IPS-NIHi7 (cell line): ENCODE results near the gene CEACAM1.
"Not testable (repeated sequence)": the region's sequence is repeated elsewhere in the genome, so short reads cannot be mapped to it uniquely, and the experiment has no call there.

Experiments used
- DNase-seq: peaks from one replicate; pipeline ENCODE4 v3.0.0; 2012; ENCODE audit warnings: mixed read lengths; ENCODE audit errors: extremely low spot score

CEACAM1 gene

DNA sequence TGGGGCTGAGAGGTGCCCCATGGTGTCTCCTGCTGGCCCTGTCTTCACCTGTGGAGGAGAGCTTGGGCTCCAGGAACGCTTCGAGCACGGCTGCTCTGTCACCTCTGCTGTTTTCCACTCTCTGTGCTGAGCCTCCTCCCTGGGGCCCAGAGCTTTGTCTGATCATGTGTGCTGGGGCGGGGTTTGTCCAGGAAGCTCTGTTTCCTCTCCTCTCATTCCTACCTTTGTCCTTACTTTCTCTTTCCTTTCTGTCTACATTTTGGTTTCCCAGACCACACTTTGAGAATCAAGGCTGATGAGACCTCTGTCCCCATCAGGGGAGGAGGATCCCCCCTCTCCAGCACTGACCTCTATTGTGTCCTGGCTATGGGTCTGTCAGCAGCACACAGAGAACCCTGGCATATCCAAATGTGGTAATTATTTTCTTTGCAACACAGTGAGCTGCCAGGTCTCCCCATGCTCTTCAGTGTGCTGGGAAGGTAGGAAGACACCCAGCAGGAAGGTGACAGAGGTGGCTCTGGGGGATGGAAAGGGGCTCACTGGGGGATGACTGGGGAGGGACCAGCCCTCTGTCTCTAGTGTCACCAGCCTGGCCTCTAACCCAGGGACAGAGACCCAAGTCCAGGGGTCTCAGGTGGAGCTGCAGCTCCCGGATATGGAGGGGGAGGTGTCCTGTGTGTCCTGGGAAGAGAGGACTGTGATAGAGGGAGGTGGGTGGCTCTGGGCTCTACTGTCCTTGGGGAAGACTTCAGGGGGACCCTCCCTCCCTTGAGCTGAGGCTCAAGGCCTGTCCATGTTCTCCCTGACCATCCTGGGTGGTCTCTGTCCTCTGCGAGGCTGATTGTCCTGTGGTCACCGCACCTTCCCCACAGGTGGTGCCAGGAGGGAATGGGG lies at the start of gene CEACAM1:
TSS of gene CEACAM1 (minus strand) at position 128 of the 894 bp plus-strand sequence. CDS start at position 21, 107 bp downstream.
- DNase-seq = no peak

DNA sequence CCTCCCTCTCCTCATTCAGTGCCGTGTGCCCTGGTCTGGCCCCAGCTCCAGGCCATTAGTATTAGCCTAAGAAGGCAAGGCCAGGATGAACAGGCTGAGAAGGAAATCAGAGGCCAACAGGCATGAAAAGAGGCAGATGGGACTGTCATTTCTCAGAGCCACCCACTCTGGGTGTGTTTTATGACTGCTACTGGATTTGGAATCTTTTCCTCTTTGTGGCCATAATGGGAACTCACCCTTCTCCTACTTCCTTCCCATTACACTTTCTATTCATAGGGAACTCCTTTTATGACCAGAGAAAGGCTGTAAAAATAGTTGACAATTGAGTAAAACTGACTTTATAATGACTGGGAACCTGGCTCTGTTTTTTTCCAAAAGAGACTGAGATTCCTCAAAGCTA lies 48.7 kb upstream of the CEACAM1 start:
- DNase-seq = no peak

DNA sequence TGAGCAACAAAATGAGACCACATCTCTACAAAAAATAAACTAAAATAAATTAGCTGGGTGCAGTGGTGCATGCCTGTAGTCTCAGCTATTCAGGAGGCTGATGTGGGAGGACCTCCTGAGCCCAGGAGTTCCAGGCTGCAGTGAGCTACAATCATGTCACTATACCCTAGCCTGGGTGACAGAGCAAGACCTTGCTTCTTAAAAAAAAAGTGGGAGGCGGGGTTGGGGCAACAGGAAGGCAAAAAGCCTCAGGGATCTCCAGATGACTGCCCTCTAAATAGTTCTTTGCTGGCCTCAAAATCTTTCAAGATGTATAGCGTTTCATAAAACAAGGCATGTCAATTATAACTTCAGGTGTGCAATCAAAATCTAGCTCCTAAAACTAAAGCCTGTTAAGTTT lies 48.0 kb upstream of the CEACAM1 start:
- DNase-seq = no peak

DNA sequence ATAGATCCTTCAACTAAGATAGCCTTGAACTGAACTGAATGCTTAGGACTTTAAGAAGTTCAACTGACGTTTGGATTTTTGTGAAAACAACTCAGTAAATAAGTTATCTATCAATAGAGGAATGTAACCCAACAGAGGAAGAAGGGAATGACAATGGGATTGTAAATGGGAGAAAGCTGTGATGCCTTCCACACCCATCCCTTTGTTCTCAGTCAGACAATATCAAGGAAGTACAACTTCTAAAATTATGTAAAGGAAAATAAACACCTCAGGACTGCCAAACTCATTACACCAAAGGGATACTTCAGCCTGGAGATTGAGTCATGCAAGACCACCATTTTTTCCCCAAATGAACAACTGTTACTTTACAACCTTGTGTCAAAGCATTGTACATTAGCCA lies 45.4 kb upstream of the CEACAM1 start:
- no peak for DNase-seq

DNA sequence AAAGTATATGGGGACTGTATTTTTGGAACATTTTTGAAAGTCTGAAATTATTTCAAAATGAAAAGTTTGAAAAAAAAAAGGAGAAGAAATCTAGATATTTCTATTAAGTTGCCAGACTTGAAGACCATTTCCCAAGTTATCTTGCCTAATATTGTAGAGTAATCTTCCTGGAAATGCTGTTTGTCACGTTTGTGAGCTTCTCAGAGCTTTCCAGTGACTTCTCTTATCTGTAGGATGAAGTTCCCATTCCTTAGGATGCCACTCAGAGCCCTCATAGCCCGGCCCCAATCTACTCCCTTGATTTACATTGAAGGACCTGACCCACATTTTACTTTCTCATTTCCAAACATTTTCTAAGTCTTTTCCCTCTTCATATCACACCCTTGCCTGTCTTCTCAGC lies 42.8 kb upstream of the CEACAM1 start:
- no peak for DNase-seq

DNA sequence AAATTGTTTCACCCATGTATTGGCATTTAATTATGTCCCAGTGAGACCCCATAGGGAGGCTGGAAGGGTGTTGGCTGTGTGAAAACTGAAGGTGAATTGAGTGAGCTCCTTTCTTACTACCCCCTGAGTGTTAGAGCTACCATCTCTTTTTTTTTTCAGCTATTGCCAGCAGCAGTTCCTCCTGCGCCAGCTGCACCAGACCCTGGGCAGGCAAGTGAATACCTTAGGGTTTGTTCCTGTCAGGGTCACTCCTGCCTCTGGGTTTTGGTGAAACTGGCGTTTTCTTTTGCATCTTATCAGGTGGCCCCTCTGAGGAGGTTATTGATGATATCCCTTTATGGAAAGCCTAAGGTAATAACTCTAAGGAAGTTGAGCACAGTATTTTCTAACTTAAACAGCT lies 40.9 kb upstream of the CEACAM1 start:
- DNase-seq = no peak

DNA sequence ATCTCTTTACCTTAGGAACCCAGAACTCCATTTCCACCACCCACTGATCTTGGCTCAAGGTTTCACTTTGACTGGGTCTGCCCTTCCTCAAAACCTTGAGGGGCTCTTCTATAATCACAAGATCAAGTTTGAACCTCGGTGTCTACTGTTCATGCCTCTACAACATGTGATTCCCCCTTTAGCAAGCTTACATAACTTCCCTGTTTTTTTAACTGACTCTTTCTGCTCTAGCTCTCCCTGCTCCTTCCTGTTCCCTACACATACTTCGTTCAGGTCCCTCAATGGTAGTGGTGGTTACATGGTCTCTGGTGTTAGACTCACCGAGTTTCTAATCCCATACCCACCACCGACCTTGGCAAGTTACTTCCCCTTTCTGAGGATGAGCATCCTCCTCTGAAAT lies 39.7 kb upstream of the CEACAM1 start:
- DNase-seq = no peak

DNA sequence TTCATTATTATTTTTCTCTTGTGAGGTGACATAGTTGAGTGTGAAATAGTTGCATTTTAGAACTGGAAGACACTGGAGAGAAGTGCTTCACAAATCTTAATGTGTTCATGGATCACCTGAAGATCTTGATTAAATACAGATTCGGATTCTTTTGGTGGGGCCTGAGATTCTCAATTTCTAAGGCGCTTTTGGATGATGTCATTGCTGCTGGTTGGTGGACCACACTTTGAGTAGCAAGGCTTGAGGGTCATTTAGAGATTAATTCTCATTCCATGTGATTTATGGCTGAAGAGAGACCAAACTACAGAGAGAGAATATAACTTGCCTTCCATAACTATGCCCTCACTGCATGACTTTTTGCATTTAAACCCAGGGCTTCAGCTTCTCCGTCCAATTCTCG lies 39.3 kb upstream of the CEACAM1 start:
- no peak for DNase-seq

DNA sequence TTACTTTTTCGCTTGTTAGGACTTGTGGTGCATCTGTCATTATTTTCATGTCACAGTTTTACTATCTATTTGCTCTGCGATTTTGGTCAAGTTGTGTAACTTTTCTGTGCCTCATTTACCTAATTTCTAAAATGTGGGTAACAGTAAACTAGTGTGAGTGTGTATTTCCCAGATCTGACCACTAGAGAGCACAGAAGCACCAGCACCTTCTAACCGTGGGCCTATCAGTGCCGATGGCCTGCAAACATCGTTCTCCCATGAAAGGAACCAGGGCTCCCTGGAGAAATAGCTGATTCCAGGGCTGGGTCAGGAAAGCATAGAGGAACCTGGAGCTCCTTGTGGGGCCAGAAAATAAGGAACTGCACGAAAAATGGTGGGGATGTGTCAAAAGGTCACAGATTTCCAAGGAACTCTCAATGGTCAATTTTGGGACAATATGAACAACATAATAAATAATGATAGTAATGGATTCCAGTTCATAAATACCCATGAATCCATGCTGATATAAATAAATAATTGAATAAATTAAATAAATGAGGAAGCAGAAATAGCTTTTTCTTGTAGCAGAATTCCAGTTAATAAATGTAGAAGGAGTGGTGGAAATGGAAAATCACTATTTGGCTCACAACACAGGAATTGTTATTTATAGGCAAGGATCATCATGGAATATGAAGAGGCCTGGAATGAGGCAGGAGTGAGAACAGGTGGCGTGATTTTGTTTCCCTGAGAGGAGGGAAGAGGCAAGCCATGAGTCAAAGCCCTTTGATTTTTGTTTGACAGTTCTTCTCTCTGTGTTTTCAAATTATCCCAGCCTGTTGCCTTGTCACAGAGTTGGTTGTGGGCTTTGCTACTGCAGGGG lies 35.3 kb upstream of the CEACAM1 start:
- peak; percentile 83 for DNase-seq

DNA sequence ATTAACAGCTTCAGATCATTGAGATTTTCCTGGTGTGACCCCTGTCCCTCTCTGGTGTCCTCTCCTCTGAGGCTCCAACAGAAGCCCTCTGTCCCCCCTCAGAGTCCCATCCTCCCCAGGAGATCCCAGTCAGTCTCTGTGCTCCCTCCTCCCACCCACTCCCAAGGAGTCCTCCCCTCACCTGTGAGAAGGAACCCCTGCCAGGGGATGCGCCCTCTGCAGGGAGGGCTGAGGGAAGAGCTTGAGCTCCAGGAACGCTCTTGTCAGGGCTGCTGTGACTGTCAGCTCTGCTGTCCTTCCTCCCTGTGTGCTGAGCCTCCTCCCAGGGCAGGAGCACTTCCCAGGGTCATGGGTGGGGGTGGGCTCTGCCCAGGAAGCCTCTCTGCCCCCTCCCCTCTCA lies 33.2 kb upstream of the CEACAM1 start:
- no peak for DNase-seq

DNA sequence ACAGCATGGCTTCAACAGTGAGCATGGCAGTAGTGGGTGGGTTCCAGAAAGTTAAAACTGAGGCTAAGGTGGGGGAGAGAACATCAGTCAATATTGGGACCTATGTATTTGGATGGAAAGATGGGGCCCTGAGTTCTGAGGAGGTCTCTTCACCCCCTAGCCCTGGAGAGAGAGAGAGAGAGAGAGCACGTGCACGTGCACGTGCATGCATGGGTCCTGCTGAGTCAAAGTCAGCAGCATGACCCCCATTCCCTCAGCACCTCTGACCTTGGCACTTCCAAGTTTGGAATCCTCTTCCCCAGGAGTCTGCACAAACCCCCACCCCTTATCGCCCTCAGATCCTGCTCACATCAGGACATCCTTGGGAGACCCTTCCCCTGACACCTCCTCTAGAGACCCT lies 32.5 kb upstream of the CEACAM1 start:
- no peak for DNase-seq

DNA sequence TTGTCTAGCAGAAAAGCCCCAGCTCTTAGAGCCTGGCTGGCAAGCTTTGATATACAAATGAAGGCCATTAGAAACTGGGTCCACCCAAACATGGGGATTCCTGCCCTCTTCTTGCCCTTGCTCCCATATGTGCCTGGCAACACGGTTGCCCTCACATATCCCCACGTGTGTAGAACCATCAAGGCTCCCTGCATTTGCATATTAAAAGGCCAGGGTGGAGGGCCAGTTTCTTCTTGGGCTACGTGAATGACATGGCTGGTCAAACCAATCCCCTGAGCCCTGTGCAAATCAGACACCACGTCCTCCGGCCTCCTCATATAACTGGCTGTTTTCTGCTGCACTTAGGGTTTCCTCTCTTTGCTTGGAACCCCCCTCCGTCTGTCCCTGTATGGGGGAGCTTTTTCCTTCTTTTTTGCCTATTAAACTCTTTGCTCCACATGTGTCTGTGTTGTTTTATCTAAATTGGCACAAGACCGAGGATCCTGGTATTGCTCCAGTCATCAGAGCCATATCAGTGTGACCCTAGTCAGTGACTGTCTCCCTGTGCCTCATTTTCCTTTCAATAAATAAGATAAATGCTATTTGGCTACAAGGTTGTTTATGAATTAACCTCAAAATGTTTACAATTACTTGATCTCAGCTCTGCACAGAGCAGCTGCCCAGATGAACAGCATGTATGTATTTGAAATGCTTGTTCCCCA lies 30.3 kb upstream of the CEACAM1 start:
- no peak for DNase-seq

DNA sequence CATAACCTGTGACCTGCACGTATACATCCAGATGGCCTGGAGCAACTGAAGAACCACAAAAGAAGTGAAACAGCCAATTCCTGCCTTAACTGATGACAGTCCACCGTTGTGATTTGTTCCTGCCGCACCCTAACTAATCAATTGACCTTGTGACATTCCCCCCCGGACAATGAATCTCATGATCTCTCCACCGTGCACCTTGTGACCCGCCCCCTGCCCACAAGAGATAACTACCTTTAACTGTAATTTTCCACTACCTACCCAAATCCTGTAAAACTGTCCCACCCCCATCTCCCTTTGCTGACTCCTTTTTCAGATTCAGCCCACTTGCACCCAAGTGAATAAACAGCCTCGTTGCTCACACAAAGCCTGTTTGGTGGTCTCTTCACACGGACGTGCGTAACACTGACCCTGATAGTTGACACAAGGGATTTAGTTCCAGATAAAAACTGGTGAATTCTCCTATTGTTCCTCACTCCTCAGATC lies 29.1 kb upstream of the CEACAM1 start:
- DNase-seq = not testable (repeated sequence)

DNA sequence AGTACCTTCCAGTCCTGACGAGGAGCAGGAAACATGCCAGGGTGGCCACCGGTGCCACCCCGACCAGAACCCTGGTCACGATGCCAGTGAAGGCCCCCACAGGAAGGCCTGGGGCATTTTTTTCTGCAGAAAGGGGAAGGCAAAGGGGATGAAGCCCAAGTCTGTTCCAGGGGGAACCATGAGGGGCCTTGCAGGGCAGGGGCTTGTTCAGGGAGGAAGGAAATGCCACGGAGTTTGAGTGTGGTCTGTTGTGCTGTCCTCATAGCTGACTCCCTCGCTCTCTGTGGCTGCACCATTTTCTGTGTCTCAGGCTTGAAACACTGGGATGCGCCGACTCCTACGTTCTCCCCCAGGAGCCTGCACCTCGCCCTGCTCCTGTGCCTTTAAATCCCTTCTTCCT lies 27.5 kb upstream of the CEACAM1 start:
- DNase-seq = no peak

DNA sequence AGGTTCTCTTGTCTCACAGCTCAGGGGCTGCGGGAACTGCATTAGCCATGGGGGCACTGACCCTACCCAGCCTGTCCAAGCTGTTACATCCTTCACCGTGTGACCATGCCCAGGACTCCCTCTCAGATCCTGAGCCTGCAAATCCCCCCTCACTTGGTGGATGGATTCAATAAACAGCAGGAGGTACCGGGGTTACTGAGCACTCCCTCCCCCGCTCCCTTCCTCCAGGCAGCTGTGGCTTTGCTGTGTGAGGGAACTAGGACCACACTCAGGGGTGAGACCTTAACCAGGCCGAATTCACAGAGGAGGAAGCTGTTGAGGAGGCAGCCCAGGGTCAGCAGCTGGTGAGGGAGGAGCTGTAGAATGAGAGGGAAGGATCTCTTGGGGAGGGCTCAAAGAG lies 27.0 kb upstream of the CEACAM1 start:
- peak; percentile 36 for DNase-seq

DNA sequence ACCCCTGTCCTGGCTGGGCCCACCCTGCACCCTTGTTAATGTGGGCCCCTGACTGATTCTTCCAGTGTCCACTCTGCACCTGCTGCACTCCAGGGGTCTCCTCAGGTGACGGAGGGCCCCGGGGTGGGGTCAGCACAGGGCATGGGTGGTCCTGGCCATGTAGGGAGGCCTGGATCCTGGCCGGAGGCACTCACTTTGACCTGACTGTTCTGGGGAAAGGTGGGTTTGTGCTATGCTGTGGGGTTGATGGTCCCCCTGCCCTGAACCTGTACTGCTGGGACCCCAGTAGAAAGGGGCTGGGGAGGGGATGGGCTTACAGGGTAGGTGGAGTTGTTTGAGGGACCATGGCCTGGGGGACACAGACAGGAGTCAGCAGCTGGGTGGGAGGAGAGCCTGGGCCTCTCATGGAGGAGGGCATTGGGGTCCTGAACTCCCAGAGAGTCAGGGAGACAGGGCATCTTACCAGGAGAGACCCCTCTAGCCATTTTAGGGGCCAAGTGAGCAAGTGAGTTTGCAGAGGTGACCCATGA lies 25.8 kb upstream of the CEACAM1 start:
- DNase-seq = no peak

DNA sequence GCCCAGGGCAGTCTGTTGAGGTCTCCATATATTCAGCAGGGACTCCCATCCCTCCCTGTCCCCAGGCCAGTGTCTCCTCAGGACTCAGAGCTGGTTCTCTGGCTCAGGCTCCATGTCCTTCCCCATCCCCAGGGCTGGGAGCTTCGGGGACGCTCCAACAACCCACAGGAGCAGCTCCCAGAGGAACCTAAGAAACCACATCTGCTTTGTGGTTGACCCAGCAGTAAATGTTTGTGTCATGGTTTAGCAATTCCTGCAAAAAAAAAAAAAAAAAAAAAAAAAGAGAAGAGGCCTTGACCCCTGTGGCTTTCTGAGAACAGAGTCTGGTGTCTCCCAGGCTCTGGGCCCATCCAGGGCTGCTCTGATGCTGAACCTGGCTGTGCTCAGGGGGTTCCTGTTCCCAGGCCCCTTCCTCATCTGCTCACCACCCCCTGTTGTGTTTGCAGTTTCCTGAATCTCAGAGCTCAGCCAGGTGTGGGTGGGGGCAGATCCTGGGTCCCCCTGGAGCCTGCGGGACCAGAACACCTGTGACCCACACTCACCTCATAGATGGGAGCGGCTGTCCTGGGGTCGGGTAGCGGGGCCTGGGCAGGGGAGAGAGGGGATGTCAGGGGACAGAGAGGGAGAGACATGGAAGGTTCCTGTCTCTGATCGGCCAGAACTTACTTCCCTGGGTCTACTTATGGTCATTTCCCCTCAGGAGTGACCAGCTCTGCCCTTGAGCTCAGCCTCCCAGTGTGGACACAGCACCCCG lies 25.2 kb upstream of the CEACAM1 start:
- no peak for DNase-seq

DNA sequence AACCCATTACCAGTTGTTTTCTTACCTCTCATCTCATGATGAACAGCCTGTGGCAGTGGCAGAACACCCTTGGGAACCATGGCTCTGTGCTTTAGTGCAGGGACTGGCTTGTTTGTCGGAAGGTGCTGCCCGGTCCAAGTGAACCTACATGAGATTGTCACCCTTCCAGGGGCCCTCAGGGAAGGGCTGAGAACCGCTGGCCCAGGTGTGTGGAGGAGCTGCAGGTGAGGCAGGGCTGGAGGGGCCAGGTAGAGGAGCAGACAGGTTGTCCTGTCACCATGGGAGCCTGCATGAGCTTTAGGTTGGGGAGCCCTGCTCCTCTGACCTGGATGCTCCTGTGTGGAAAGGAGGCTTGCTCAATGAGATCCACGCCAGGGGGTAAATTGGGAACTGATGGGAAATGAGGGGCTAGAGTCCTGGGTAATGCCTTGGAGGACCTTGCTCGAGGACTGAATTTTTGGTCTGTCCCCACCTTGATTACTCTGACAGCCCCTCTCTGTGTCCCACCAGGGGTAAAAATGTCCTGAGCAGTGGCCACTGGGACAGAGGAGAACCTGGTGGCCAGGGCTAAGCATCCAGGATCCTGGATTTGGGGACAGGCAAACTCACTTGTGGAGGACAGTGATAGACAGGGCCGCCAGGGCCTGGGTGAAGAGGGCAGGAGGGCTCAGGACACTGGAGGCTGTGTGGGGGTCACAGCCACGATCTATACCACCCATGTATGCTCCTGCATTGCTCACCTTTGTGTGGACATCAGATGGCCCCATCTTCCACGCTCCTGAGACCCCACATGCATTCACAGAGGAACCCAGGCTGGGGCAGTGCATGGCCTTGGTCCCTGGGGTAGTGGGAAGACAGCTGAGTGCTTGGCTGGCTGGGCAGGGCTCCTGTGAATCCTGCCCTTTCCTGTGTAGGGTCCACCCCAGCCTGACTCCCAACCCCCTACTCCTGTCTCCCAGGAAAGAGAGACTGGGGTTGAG lies 24.1 kb upstream of the CEACAM1 start:
- DNase-seq = no peak

DNA sequence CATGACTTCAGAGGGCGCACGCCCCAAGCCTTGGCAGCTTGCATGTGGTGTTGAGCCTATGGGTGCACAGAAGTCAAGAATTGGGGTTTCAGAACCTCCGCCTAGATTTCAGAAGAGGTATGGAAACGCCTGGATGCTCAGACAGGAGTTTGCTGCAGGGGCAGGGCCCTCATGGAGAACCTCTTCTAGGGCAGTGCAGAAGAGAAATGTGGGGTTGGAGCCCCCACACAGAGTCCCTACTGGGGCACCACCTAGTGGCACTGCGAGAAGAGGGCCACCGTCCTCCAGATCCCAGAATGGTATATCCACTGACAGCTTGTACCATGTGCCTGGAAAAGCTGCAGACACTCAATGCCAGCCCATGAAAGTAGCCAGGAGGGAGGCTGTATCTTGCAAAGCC lies 22.2 kb upstream of the CEACAM1 start:
- not testable (repeated sequence) for DNase-seq

DNA sequence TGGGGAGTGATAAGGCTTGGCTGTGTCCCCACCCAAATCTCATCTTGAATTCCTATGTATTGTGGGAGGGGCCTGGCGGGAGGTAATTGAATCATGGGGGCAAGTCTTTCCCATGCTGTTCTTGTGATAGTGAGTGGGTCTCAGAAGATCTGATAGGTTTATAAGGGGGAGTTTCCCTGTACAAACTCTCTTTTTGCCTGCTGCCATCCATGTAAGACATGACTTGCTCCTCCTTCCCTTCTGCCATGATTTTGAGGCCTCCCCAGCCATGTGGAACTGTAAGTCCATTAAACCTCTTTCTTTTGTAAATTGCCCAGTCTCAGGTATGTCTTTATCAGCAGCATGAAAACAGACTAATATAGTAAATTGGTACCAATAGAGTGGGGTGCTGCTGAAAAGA lies 20.8 kb upstream of the CEACAM1 start:
- not testable (repeated sequence) for DNase-seq
